ENCODE results near the gene SPATS2L.

DNA sequence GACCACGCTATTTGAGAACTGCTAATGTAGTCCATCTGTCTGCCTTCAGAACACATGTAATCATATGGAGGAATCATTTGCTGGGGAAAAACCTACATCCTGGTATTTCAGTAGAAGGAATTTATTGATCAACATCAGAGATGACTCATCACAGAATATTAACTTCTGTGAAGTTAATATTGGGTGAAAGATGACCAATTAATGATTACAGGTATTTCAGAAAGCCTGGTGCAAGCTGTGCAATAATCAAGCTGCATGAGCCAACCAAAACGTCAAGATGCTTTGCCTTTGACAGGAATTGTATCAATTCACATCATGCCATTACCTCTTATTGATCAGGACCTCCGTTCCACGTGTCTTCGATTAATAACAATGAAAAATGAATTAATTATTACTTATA, 9.4 kb upstream of the SPATS2L start:
- TF ChIP-seq TAF1 (IDR thresholded peaks at IDR 0.05; ENCODE audit: borderline replicate concordance, low read depth, low read length) (no peak), POLR2AphosphoS5 (IDR thresholded peaks at IDR 0.05; ENCODE audit: low read depth, low read length) (no peak), POLR2A (IDR thresholded peaks at IDR 0.05; ENCODE audit: low read depth, low read length) (no peak)

Measured in GM12892 (cell line).